Measurements from ENCODE around the gene UPF1.

The UPF1 gene

GRCh38 chr19:18830488-18830887 is 1.3 kb upstream of the UPF1 start:
- no peak overlapping the region for H3K4me3 ChIP-seq (ENCODE audit: low read depth, low read length)
- TF ChIP-seq CTCF (IDR thresholded peaks at IDR 0.05; ENCODE audit: control insufficient read depth, extremely low read depth, insufficient read depth), result no peak
- no peak for DNase-seq (ENCODE audit: low read depth)

DNA sequence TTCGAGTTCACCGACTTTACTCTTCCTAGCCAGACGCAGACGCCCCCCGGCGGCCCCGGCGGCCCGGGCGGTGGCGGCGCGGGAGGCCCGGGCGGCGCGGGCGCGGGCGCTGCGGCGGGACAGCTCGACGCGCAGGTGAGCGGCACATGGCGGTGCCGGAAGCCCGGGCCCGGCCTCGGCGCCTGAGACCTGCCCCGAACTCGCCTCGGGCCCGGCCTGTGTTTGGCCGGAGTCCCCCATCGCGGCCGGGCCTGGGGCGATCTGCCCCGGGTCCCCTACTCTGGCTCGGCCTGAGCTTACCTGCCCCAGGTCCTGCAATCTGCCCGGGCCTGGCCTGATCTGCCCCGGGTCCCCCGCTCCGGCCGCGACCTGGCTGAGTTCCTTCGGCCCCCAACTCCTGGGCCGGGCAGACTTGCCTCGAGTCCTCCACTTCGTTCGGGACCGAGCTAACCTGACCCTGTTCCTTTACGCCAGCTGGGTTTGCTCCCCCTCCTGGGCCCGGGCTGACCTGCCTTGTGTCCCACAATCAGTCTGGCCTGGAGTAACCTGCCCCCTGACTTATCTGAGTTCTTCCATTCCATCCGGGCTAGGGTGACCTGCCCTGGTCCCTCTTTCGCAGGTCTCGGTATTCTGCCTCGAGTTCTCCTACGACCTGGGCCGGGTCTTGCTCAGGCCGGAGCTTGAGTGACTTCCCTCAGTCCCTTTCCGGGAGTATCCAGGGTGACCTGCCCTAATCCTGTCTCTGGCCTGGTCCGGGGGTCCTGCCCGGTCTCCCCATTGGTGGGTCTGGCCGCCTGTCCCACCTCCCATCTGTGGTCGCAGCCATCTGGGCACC is 764 bp downstream of the UPF1 start:
- H3K4me3 ChIP-seq (ENCODE audit: low read depth, low read length), result peak overlapping the region; percentile 97
- TF ChIP-seq CTCF (IDR thresholded peaks at IDR 0.05; ENCODE audit: control insufficient read depth, extremely low read depth, insufficient read depth), result no peak
- no peak for DNase-seq (ENCODE audit: low read depth)

DNA sequence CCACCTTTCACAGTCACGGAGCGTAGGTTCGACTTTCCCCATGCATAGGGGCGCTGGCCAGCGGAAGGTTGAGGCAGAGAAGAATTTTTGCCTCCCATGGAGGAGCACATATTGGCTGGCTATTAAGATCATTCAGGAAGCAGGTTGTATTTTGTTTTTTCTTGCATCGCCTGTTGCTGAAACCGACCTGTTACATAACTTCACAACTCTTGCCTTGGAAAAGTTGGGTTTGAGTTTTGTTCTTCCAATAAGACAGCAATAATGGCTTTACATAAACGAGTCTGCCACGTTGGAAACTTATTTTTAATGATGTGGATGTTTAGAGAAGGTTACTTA is 1.4 kb downstream of the UPF1 start:
- DNase-seq (ENCODE audit: low read depth), result no peak
- no peak for TF ChIP-seq CTCF (IDR thresholded peaks at IDR 0.05; ENCODE audit: control insufficient read depth, extremely low read depth, insufficient read depth)
- H3K4me3 ChIP-seq (ENCODE audit: low read depth, low read length), result peak overlapping the region; percentile 97

GRCh38 chr19:18833849-18834643 is 2.3 kb downstream of the UPF1 start:
- TF ChIP-seq CTCF (IDR thresholded peaks at IDR 0.05; ENCODE audit: control insufficient read depth, extremely low read depth, insufficient read depth), result no peak
- H3K4me3 ChIP-seq (ENCODE audit: low read depth, low read length), result peak overlapping the region; percentile 97
- DNase-seq (ENCODE audit: low read depth), result peak; percentile 28

- no peak for TF ChIP-seq CTCF (IDR thresholded peaks at IDR 0.05; ENCODE audit: control insufficient read depth, extremely low read depth, insufficient read depth)
- DNase-seq (ENCODE audit: low read depth), result no peak
- peak overlapping the region; percentile 97 for H3K4me3 ChIP-seq (ENCODE audit: low read depth, low read length)
These were observed 2.9 kb downstream of the UPF1 start for GRCh38 chr19:18834644-18834984.

- H3K4me3 ChIP-seq (ENCODE audit: low read depth, low read length), result no peak overlapping the region
- peak; percentile 26 for DNase-seq (ENCODE audit: low read depth)
- TF ChIP-seq CTCF (IDR thresholded peaks at IDR 0.05; ENCODE audit: control insufficient read depth, extremely low read depth, insufficient read depth), result 0 out of 2 replicates have a peak, but pooled peaks have one; percentile 17
These were observed 7.9 kb downstream of the UPF1 start for GRCh38 chr19:18839465-18840287.

Data from LNCaP clone FGC (cell line).